ENCODE data around the gene PLD2. TPM values are rescaled to one million over a fixed set of nuclear protein-coding genes. Genes with fewer than 3 reads are reported as not detected.
"Not testable (repeated sequence)": the region's sequence is repeated elsewhere in the genome, so short reads cannot be mapped to it uniquely, and the experiment has no call there.

PLD2 gene
- total RNA-seq, 1 donor from 2014 or later: 33.4 TPM

DNA sequence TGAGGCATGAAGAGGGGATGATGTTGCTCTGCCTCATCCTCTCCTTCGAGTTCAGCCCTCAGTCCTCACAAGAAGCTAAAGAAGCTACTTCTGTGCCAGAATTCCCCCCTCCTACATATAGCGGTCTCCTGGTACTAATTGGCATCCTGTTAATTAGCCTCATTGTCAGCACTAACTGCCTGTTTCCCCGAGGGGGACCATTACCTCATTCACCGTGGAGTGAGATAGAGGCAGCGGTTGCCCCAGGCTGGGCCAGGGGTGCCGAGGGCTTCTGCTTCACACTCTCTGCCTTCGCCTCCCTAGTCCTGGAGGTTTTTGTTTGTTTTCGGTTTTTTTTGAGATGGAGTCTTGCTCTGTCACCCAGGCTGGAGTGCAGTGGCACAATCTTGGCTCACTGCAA is 20.4 kb downstream of the PLD2 start:
- no peaks in the 10 kb centered on the region for H3K36me3 ChIP-seq
- TF ChIP-seq, protein P1, sequence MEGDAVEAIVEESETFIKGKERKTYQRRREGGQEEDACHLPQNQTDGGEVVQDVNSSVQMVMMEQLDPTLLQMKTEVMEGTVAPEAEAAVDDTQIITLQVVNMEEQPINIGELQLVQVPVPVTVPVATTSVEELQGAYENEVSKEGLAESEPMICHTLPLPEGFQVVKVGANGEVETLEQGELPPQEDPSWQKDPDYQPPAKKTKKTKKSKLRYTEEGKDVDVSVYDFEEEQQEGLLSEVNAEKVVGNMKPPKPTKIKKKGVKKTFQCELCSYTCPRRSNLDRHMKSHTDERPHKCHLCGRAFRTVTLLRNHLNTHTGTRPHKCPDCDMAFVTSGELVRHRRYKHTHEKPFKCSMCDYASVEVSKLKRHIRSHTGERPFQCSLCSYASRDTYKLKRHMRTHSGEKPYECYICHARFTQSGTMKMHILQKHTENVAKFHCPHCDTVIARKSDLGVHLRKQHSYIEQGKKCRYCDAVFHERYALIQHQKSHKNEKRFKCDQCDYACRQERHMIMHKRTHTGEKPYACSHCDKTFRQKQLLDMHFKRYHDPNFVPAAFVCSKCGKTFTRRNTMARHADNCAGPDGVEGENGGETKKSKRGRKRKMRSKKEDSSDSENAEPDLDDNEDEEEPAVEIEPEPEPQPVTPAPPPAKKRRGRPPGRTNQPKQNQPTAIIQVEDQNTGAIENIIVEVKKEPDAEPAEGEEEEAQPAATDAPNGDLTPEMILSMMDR (IDR thresholded peaks at IDR 0.05): no peak
- H3K4me1 ChIP-seq: no peaks in the 10 kb centered on the region
- no peaks in the 10 kb centered on the region for H3K9me3 ChIP-seq
- ATAC-seq (no peak), DNase-seq (no peak)
- no peaks in the 10 kb centered on the region for H3K27me3 ChIP-seq
- H3K4me3 ChIP-seq: no peak overlapping the region
- no peak overlapping the region for H3K27ac ChIP-seq
- intact Hi-C loops (cut with DNase I): no loop called here

DNA sequence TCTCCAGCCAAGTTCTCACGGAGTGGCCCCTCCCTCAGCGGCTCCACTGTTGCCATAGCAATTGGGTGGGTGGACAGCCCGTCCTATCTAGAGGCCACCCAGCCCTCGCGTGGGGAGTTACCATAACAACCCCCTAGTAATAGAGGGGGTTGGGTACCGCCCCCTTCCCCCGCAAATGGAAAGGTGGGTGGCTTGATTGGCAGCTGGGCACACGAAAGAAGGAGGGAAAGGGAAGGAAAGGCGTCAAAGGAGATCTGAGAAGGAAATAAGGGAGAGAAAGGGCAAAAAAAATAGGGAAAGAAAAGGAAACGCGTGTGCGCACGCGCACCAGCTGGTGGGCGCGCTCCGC is 25.9 kb downstream of the PLD2 start:
- peak; percentile 1 for ATAC-seq
- H3K9me3 ChIP-seq; H3K27me3 ChIP-seq; DNase-seq; H3K36me3 ChIP-seq; intact Hi-C loops (cut with DNase I): not testable (repeated sequence)
- Histone ChIP-seq H3K27ac (peak overlapping the region; percentile 90), H3K4me1 (peaks cover 28% of the 10 kb centered on the region), H3K4me3 (peak overlapping the region; percentile 98)

DNA sequence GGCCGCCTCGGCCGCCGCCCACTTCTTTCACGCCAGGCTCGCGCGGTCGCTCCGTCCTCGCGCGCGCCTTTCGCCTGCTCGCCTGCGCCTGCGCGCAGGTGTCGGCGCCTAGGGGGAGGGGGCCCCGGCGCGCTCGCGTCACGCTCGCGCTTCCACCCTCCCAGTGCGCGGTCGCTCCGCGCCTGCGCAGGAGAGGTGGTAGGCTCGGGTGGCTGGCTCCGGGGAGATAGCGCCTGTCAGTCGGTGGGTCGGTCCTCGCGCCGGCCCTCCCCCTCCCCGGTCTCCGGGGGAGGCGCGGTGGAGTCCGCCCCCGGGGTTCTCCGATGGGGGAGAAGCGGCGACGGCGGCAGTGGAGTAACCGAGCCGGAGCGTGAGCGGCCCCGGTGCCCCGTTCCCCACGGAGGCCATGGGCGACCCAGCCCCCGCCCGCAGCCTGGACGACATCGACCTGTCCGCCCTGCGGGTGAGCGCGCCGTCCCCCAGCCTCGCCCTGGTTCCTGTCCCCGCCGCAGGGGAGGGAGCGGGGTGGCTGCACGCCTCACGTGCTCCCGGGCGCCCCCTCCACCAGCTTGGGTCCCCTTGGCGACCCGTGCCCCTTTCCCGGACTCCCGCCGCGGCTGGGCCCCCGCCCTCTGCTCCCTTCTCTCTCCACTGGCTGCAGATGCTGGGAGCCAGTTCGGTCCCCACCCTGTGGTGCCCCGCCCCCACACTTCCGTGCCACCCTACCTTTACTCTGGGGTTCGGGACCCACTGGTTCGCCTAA is 26.4 kb downstream of the PLD2 start, which contains the start of gene MINK1:
MINK1 (plus strand) TSS at position 163 of the 763 bp plus-strand sequence; CDS start at position 407, 244 bp downstream.
- no peaks in the 10 kb centered on the region for H3K9me3 ChIP-seq
- H3K36me3 ChIP-seq: no peaks in the 10 kb centered on the region
- DNase-seq (peak; percentile 95), ATAC-seq (peak; percentile 98)
- intact Hi-C loops (cut with DNase I): no loop called here
- TF ChIP-seq, protein P1 (IDR thresholded peaks at IDR 0.05): no peak
- H3K27me3 ChIP-seq: no peaks in the 10 kb centered on the region
- peak within 1 kb of the TSS; percentile 90 for H3K27ac ChIP-seq
- H3K4me3 ChIP-seq: peak within 1 kb of the TSS; percentile 98
- H3K4me1 ChIP-seq: peaks cover 34% of the 10 kb centered on the region

DNA sequence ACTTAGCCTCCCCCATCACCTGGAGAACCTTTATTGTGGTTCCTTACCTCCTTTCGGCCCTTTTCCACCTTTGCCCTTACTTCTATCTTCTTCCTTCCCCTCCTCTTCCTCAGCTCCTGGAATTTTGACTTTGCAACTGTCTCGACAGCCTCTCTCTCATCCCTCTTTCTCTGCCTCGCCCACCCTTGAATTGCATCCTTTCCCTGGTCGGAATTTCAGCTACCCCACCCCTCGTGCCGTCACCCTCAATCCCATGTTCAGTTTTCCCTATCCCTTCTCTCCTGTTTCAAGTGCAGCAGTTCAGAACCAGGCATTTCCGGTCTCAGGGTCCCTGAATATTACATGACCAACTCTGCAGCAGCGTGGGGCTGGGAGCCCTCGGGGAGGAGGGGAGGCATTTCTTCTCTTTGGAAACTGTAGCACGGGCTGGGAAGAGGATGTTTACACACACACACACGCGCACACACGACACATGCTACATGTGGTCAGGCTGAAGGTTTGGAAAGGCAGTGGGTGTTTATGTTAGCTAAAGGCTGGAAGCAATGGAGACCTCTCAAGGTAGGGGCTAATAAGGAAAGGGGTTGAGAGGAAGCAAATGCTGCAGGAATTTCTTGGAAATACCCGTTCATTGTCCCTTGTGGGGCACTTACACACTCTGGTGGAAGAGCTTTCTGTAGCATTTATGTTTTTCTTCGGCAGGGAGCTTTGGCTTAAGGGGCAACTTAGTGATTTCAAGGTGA is 27.2 kb downstream of the PLD2 start:
- Histone ChIP-seq H3K4me1 (peaks cover 35% of the 10 kb centered on the region), H3K4me3 (peak overlapping the region; percentile 98), H3K36me3 (no peaks in the 10 kb centered on the region), H3K9me3 (no peaks in the 10 kb centered on the region), H3K27me3 (no peaks in the 10 kb centered on the region), H3K27ac (peak overlapping the region; percentile 90)
- intact Hi-C loops (cut with DNase I): no loop called here
- TF ChIP-seq, protein P1 (IDR thresholded peaks at IDR 0.05): no peak
- peak; percentile 67 for DNase-seq
- peak; percentile 47 for ATAC-seq

DNA sequence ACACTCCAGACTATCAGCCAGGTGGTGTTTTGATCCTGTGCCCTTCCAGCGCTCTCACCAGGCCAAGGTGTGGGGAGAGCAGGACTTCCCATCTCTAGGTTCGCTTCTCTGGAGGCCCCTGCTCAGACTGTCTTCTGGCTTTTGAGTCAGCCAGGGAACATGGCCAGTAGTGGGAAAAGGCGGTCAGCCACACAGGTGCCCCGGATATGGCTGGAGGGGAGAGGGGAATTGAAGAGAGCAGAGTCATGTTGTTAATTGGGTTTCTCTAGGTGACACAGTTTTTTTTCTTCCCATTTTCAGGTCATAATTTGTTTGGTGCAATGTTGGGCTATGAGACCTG is 27.7 kb downstream of the PLD2 start:
- Histone ChIP-seq H3K9me3 (no peaks in the 10 kb centered on the region), H3K36me3 (no peaks in the 10 kb centered on the region), H3K27me3 (no peaks in the 10 kb centered on the region), H3K27ac (peak overlapping the region; percentile 90), H3K4me3 (peak overlapping the region; percentile 98), H3K4me1 (peaks cover 35% of the 10 kb centered on the region)
- DNase-seq (no peak), ATAC-seq (no peak)
- TF ChIP-seq, protein P1 (IDR thresholded peaks at IDR 0.05): no peak
- intact Hi-C loops (cut with DNase I): no loop called here

DNA sequence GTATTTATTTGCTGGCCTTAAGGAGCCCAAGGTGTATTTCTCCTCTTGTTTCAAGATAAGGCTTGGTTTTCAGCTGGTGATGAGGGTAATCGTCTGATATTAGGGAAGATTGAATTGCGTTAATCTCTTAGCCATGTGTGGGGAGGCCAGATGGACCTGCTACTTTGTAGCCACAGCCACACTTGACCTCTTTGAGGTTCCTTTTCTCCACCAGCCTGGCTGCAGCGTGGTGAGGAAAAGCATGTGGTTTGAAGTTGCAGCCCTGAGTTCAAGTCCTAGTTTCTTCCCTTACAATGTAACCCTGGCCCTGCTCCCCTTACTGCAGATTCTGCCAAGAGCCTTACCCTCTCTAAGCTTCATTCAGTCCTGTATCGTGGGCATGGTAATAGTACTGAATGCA is 29.3 kb downstream of the PLD2 start:
- H3K27ac ChIP-seq: no peak overlapping the region
- ATAC-seq (no peak), DNase-seq (no peak)
- H3K36me3 ChIP-seq: no peaks in the 10 kb centered on the region
- H3K4me3 ChIP-seq: no peak overlapping the region
- TF ChIP-seq, protein P1 (IDR thresholded peaks at IDR 0.05): no peak
- no peaks in the 10 kb centered on the region for H3K27me3 ChIP-seq
- H3K9me3 ChIP-seq: no peaks in the 10 kb centered on the region
- peaks cover 50% of the 10 kb centered on the region for H3K4me1 ChIP-seq
- intact Hi-C loops (cut with DNase I): no loop called here
